B cell (primary cell): ENCODE data around the gene SLC9A9. TPM values are rescaled to one million over a fixed set of nuclear protein-coding genes. Genes with fewer than 3 reads are reported as not detected.

ENCODE experiments used
- ATAC-seq: fragments of 200-7000 bp; cut with Tn5 transposase; one replicate; pipeline ENCODE4 v1.10.0; 2021; ENCODE audit warnings: low read depth, mild to moderate bottlenecking, moderate number of reproducible peaks, moderate library complexity
- CTCF ChIA-PET: fragments of 350-600 bp; sonication (Branson Sonifier 250); formaldehyde crosslinking; loops from one replicate; lab custom pipeline; 2021; ENCODE audit warnings: antibody characterized with exemption, inconsistent platforms; lab: Charles Lee
- POLR2A ChIA-PET: fragments of 350-600 bp; sonication (Branson Sonifier 250); formaldehyde crosslinking; loops from one replicate; lab custom pipeline; 2021; ENCODE audit warnings: antibody characterized with exemption; lab: Charles Lee
- DNase-seq: peaks from one replicate; pipeline ENCODE4 v3.0.0; 2013
- H2AFZ ChIP-seq: 2 replicates; pipeline ENCODE4 v1.6.1; 2012; ENCODE audit warnings: mild to moderate bottlenecking, low read depth, low read length; ENCODE audit not compliant: insufficient read depth, poor library complexity, severe bottlenecking
- H3K27ac ChIP-seq, 2 donors: 1 replicate in 1 of 2; 2 replicates in 1 of 2; pipeline ENCODE4 v1.5.1; 2012 to 2013; ENCODE audit warnings: low read length in 2 of 2, mild to moderate bottlenecking in 2 of 2, moderate library complexity in 1 of 2
- H3K27me3 ChIP-seq, 4 experiments: fragments of 200-600 bp in 1 of 4; sonication (generic) in 1 of 4; replicated peaks in 1 of 4; 1 replicate in 2 of 4; 2 replicates in 2 of 4; pipeline versions ENCODE4 v1.6.1 to v1.7.0; 2013 to 2016; ENCODE audit warnings: low read length in 3 of 4, mild to moderate bottlenecking in 2 of 4, mixed read lengths in 1 of 4, moderate library complexity in 1 of 4; ENCODE audit not compliant: insufficient read depth in 4 of 4, control insufficient read depth in 3 of 4; ENCODE audit errors: control extremely low read depth in 1 of 4
- H3K36me3 ChIP-seq, 2 experiments: replicated peaks in 1 of 2; 1 replicate in 1 of 2; 2 replicates in 1 of 2; pipeline versions ENCODE4 v1.6.1 to v1.7.1; 2013; ENCODE audit warnings: low read length in 1 of 2; ENCODE audit not compliant: insufficient read depth in 2 of 2, control insufficient read depth in 1 of 2; ENCODE audit errors: control extremely low read depth in 1 of 2, extremely low read depth in 1 of 2
- H3K4me1 ChIP-seq, 2 donors: fragments of 200-600 bp in 1 of 2; sonication (generic) in 1 of 2; 1 replicate in 1 of 2; 2 replicates in 1 of 2; pipeline versions ENCODE4 v1.5.1 to v1.6.1; 2013 to 2017; ENCODE audit warnings: low read length in 2 of 2; ENCODE audit not compliant: control insufficient read depth in 2 of 2, insufficient read depth in 2 of 2
- H3K4me2 ChIP-seq: replicated peaks from 2 replicates; pipeline ENCODE3; 2012; ENCODE audit warnings: mild to moderate bottlenecking, low read depth, low read length; ENCODE audit not compliant: poor library complexity, severe bottlenecking
- H3K4me3 ChIP-seq, 5 experiments: fragments of 200-600 bp in 1 of 5; sonication (generic) in 1 of 5; 1 replicate in 3 of 5; 2 replicates in 2 of 5; pipeline versions ENCODE4 v1.5.1 to v1.7.0; 2011 to 2016; ENCODE audit warnings: low read length in 4 of 5, mild to moderate bottlenecking in 4 of 5, low read depth in 2 of 5, control low read depth in 1 of 5, moderate library complexity in 1 of 5; ENCODE audit not compliant: insufficient read depth in 1 of 5; ENCODE audit errors: control extremely low read depth in 1 of 5, extremely low read depth in 1 of 5
- H3K79me2 ChIP-seq: fragments of 200-600 bp; sonication (generic); one replicate; pipeline ENCODE4 v1.6.0; 2016; ENCODE audit warnings: low read length; ENCODE audit not compliant: control insufficient read depth, insufficient read depth
- H3K9ac ChIP-seq: fragments of 200-600 bp; sonication (generic); 2 replicates; pipeline ENCODE4 v1.6.1; 2017; ENCODE audit warnings: mild to moderate bottlenecking, low read length, moderate library complexity
- H3K9me3 ChIP-seq, 3 donors: one replicate each; pipeline versions ENCODE4 v1.6.1 to v1.7.1; 2013; ENCODE audit warnings: low read length in 2 of 3; ENCODE audit not compliant: control insufficient read depth in 2 of 3, insufficient read depth in 1 of 3; ENCODE audit errors: control extremely low read depth in 1 of 3
- H4K20me1 ChIP-seq: 2 replicates; pipeline ENCODE4 v1.6.0; 2012; ENCODE audit warnings: mild to moderate bottlenecking, low read length; ENCODE audit not compliant: insufficient read depth, control insufficient read depth, poor library complexity, severe bottlenecking
- H3K27ac Mint-ChIP-seq: one replicate; pipeline ENCODE4 v1.8.0; 2021; ENCODE audit warnings: mixed read lengths
- H3K27me3 Mint-ChIP-seq: one replicate; pipeline ENCODE4 v1.8.0; 2021; ENCODE audit warnings: mixed read lengths
- H3K4me1 Mint-ChIP-seq: one replicate; pipeline ENCODE4 v1.8.0; 2021; ENCODE audit warnings: mixed read lengths
- H3K4me3 Mint-ChIP-seq: one replicate; pipeline ENCODE4 v1.8.0; 2021; ENCODE audit warnings: mixed read lengths
- H3K9me3 Mint-ChIP-seq: one replicate; pipeline ENCODE4 v1.8.0; 2022; ENCODE audit warnings: mixed read lengths; ENCODE audit not compliant: insufficient read depth
- EZH2 ChIP-seq: IDR thresholded peaks from 2 replicates; pipeline ENCODE4 v1.6.1; 2012; ENCODE audit warnings: borderline replicate concordance, low read depth, mild to moderate bottlenecking, moderate library complexity, low read length; ENCODE audit not compliant: insufficient read depth, poor library complexity, severe bottlenecking
- WGBS: methylation state at CpG from one replicate; pipeline ENCODE4 v1.1.5; 2013; ENCODE audit warnings: missing lambda C conversion rate; ENCODE audit not compliant: insufficient coverage; 5-methylcytosine and 5-hydroxymethylcytosine counted together
- intact Hi-C: fragments of 100-400 bp; cut with micrococcal nuclease; formaldehyde crosslinking; loops from one replicate; pipeline ENCODE4 v1.10.0; 2022
- polyA plus RNA-seq: library from polyadenylated mRNA; depleted of rRNA; stranded (reverse); fragments of >200 nt; gene quantifications from 2 replicates; pipeline ENCODE4 v1.2.3, GENCODE V29; 2012
- total RNA-seq, 2 donors: library from RNA; stranded (reverse); fragments of 120-200 nt in 1 of 2; gene quantifications; 1 replicate in 1 of 2; 2 replicates in 1 of 2; pipeline versions ENCODE4 v1.2.3 to v1.2.4, GENCODE V29; 2013 to 2022
- TF ChIP-seq, protein P1 (sequence below): fragments of 200-600 bp; IDR thresholded peaks from one replicate; pipeline ENCODE4 v1.8.0; 2022; ENCODE audit warnings: antibody characterized with exemption, mild to moderate bottlenecking

Gene SLC9A9
- total and polyA plus RNA-seq, 2 donors (not counting 1 experiment from before 2014, with no cell fraction given) = 7.7 to 17.3 TPM

DNA sequence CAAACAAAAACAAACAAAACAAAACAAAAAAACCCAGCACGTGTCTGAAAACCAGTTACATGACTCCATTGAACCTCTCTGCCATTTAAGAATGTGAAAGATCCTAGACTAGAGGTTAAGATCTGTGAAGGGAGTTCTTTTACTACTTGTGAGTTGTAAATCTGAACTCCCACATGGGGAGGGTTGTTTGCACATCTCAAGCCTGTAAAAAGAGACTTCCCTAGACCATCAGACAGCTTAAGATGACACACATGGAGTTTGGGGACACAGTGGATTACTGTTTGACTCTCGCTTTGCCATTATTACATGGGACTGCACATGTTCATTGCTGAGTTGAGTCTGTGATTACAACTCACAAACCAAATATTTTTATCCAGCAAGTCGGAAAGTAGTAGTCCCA, 171.5 kb downstream of the SLC9A9 start:
- Mint-ChIP-seq H3K4me1 (peaks cover 25% of the 10 kb centered on the region), H3K27ac (no peak overlapping the region), H3K27me3 (no peaks in the 10 kb centered on the region), H3K4me3 (no peak overlapping the region), H3K9me3 (no peaks in the 10 kb centered on the region)
- Histone ChIP-seq H3K79me2 (no peaks in the 10 kb centered on the region), H2AFZ (no peak overlapping the region), H3K36me3 (no peaks in the 10 kb centered on the region), H3K27me3 (no peaks in the 10 kb centered on the region), H3K9me3 (no peaks in the 10 kb centered on the region), H3K4me1 (peaks cover 13 to 19% of the 10 kb centered on the region in 2 donors), H4K20me1 (no peaks in the 10 kb centered on the region), H3K4me3 (no peak overlapping the region), H3K27ac (no peak overlapping the region), H3K4me2 (no peak overlapping the region), H3K9ac (no peak overlapping the region)
- TF ChIP-seq EZH2 = no peak
- TF ChIP-seq, protein P1, sequence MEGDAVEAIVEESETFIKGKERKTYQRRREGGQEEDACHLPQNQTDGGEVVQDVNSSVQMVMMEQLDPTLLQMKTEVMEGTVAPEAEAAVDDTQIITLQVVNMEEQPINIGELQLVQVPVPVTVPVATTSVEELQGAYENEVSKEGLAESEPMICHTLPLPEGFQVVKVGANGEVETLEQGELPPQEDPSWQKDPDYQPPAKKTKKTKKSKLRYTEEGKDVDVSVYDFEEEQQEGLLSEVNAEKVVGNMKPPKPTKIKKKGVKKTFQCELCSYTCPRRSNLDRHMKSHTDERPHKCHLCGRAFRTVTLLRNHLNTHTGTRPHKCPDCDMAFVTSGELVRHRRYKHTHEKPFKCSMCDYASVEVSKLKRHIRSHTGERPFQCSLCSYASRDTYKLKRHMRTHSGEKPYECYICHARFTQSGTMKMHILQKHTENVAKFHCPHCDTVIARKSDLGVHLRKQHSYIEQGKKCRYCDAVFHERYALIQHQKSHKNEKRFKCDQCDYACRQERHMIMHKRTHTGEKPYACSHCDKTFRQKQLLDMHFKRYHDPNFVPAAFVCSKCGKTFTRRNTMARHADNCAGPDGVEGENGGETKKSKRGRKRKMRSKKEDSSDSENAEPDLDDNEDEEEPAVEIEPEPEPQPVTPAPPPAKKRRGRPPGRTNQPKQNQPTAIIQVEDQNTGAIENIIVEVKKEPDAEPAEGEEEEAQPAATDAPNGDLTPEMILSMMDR = no peak
- WGBS = 100% methylated on average over 1 of the region's 3 CpGs
- POLR2A ChIA-PET = no interaction called here
- intact Hi-C loops = loop anchor here (10.0 kb wide), 1 partner anchor 1092 kb away; no protein-coding TSS in a partner anchor
- CTCF ChIA-PET = interaction anchor here (3.1 kb wide), 1 partner anchor 639 kb away, joined by 11 read pairs; no protein-coding TSS in a partner anchor
- no peak for DNase-seq
- no peak for ATAC-seq

DNA sequence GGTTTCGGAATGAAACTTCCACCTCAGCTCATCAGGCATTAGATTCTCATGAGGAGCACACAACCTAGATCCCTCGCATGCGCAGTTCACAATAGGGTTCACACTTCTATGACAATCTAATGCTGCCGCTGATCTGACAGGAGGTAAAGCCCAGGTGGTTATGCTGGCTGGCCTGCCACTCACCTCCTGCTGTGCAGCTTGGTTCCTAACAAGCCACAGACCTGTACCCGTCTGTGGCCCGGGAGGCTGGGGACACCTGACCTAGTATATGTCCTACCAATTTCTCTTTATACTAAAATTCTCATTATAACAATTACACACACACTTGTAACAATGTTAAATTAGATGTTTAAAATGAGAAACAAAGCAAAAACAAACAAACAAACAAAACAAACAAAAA, 172.2 kb downstream of the SLC9A9 start:
- Histone ChIP-seq H4K20me1 (no peaks in the 10 kb centered on the region), H3K36me3 (no peaks in the 10 kb centered on the region), H3K4me2 (no peak overlapping the region), H3K9ac (no peak overlapping the region), H3K9me3 (no peaks in the 10 kb centered on the region), H3K27me3 (no peaks in the 10 kb centered on the region), H3K4me1 (peaks cover 13 to 19% of the 10 kb centered on the region in 2 donors), H3K79me2 (no peaks in the 10 kb centered on the region), H2AFZ (no peak overlapping the region), H3K27ac (no peak overlapping the region), H3K4me3 (no peak overlapping the region)
- WGBS = 96% methylated on average over 3 of the region's 6 CpGs
- ChIA-PET CTCF (interaction anchor here (1.6 to 3.9 kb wide), 5 partner anchors 32 to 643 kb away, joined by 4 to 31 read pairs (median 11); partner anchors contain the start of gene CHST2), POLR2A (no interaction called here)
- intact Hi-C loops = loop anchor here (10.0 kb wide), 1 partner anchor 1091 kb away; no protein-coding TSS in a partner anchor
- ATAC-seq (no peak), DNase-seq (no peak)
- TF ChIP-seq, protein P1 = no peak
- TF ChIP-seq EZH2 = no peak
- Mint-ChIP-seq H3K4me1 (peaks cover 28% of the 10 kb centered on the region), H3K9me3 (no peaks in the 10 kb centered on the region), H3K27me3 (no peaks in the 10 kb centered on the region), H3K4me3 (no peak overlapping the region), H3K27ac (no peak overlapping the region)
